Stimulated activated naive B cell treated with anti-CD40 and anti-IgM and Interleukin-4, amounts not matched to agents 10 μg/mL and 1 μg/mL and 100 μg/mL, for 72 hours (primary cell): ENCODE results near the gene HMGCL.
A peak's percentile ranks its signal among the peaks of the same experiment; 100 is the strongest.
"Not testable (repeated sequence)": the region's sequence is repeated elsewhere in the genome, so short reads cannot be mapped to it uniquely, and the experiment has no call there.

ENCODE experiments used
- ATAC-seq, 2 donors: fragments of 150-1000 bp; cut with Tn5 transposase; replicated peaks; 2 replicates each; pipeline ENCODE4 v1.10.0; 2021; ENCODE audit warnings: moderate library complexity in 1 of 2
- DNase-seq: peaks from one replicate; pipeline ENCODE4 v3.0.0; 2021
- H3K27ac Mint-ChIP-seq: one replicate; pipeline ENCODE4 v1.8.0; 2022; ENCODE audit warnings: mild to moderate bottlenecking, mixed read lengths
- H3K27me3 Mint-ChIP-seq, 2 donors: one replicate each; pipeline ENCODE4 v1.8.0; 2022; ENCODE audit warnings: mixed read lengths in 2 of 2
- H3K36me3 Mint-ChIP-seq, 2 donors: one replicate each; pipeline ENCODE4 v1.8.0; 2022; ENCODE audit warnings: mixed read lengths in 2 of 2, mild to moderate bottlenecking in 1 of 2
- H3K4me1 Mint-ChIP-seq, 2 donors: one replicate each; pipeline ENCODE4 v1.8.0; 2022; ENCODE audit warnings: mixed read lengths in 2 of 2, mild to moderate bottlenecking in 1 of 2
- H3K4me3 Mint-ChIP-seq, 2 donors: one replicate each; pipeline ENCODE4 v1.8.0; 2022; ENCODE audit warnings: mild to moderate bottlenecking in 2 of 2, mixed read lengths in 2 of 2, moderate library complexity in 1 of 2
- H3K9me3 Mint-ChIP-seq, 2 donors: one replicate each; pipeline ENCODE4 v1.8.0; 2022; ENCODE audit warnings: mixed read lengths in 2 of 2, mild to moderate bottlenecking in 1 of 2

Gene HMGCL

GRCh38 chr1:23825076-23825761 lies at the start of gene HMGCL:
HMGCL (minus strand) TSS chr1:23825429; CDS start chr1:23825415, 14 bp downstream.
- peak; percentile 80 for DNase-seq
- Mint-ChIP-seq H3K27ac (peak within 1 kb of the TSS; percentile 97), H3K9me3 (no peaks in the 10 kb centered on the region), H3K36me3 (peaks cover 4 to 5% of the 10 kb centered on the region in 2 donors), H3K4me3 (peak within 1 kb of the TSS; percentile 93 to 97), H3K4me1 (peaks cover 10 to 33% of the 10 kb centered on the region in 2 donors), H3K27me3 (no peaks in the 10 kb centered on the region)
- peak; percentile 96 to 98 for ATAC-seq

- ATAC-seq: no peak
- Mint-ChIP-seq H3K36me3 (peaks cover 28 to 51% of the 10 kb centered on the region in 2 donors), H3K9me3 (peaks cover 2 to 4% of the 10 kb centered on the region in 2 donors), H3K27ac (no peak overlapping the region), H3K4me3 (no peak overlapping the region), H3K4me1 (peaks cover 25 to 41% of the 10 kb centered on the region in 2 donors), H3K27me3 (no peaks in the 10 kb centered on the region)
- no peak for DNase-seq
Observed at GRCh38 chr1:23872421-23872820, 47.2 kb upstream of the HMGCL start.

- Mint-ChIP-seq H3K27me3 (no peaks in the 10 kb centered on the region), H3K9me3 (peaks cover 0 to 4% of the 10 kb centered on the region in 2 donors), H3K4me3 (peak overlapping the region; percentile 76 to 82), H3K4me1 (peaks cover 20 to 34% of the 10 kb centered on the region in 2 donors), H3K27ac (peak overlapping the region; percentile 53), H3K36me3 (peaks cover 13 to 31% of the 10 kb centered on the region in 2 donors)
- ATAC-seq (no peak), DNase-seq (no peak)
Observed at GRCh38 chr1:23869051-23869450, 43.8 kb upstream of the HMGCL start.

GRCh38 chr1:23868557-23869016 lies 43.4 kb upstream of the HMGCL start:
- Mint-ChIP-seq H3K9me3 (peaks cover 0 to 4% of the 10 kb centered on the region in 2 donors), H3K27ac (peak overlapping the region; percentile 75), H3K4me1 (peaks cover 20 to 29% of the 10 kb centered on the region in 2 donors), H3K4me3 (peak overlapping the region; percentile 76 to 82), H3K27me3 (no peaks in the 10 kb centered on the region), H3K36me3 (peaks cover 11 to 26% of the 10 kb centered on the region in 2 donors)
- no peak for DNase-seq
- peak in 1 of 2 donors; percentile 17 for ATAC-seq

GRCh38 chr1:23867895-23868556 lies 42.8 kb upstream of the HMGCL start, which contains the start of gene FUCA1:
FUCA1 (minus strand) TSS chr1:23868290; CDS start chr1:23868286, 4 bp downstream.
- DNase-seq: peak; percentile 89
- H3K27ac Mint-ChIP-seq: peak within 1 kb of the TSS; percentile 75
- H3K27me3 Mint-ChIP-seq: no peaks in the 10 kb centered on the region
- H3K36me3 Mint-ChIP-seq: peaks cover 11 to 23% of the 10 kb centered on the region in 2 donors
- H3K4me3 Mint-ChIP-seq: peak within 1 kb of the TSS; percentile 76 to 82
- peak; percentile 94 to 98 for ATAC-seq
- peaks cover 20 to 29% of the 10 kb centered on the region in 2 donors for H3K4me1 Mint-ChIP-seq
- peaks cover 0 to 4% of the 10 kb centered on the region in 2 donors for H3K9me3 Mint-ChIP-seq

GRCh38 chr1:23867542-23867894 lies 42.3 kb upstream of the HMGCL start:
- Mint-ChIP-seq H3K36me3 (peaks cover 11 to 23% of the 10 kb centered on the region in 2 donors), H3K9me3 (peaks cover 0 to 4% of the 10 kb centered on the region in 2 donors), H3K4me3 (peak overlapping the region; percentile 76 to 82), H3K27ac (peak overlapping the region; percentile 75), H3K27me3 (no peaks in the 10 kb centered on the region), H3K4me1 (peaks cover 20 to 29% of the 10 kb centered on the region in 2 donors)
- ATAC-seq (no peak), DNase-seq (no peak)

GRCh38 chr1:23865543-23865930 lies 40.3 kb upstream of the HMGCL start:
- Mint-ChIP-seq H3K4me3 (no peak overlapping the region), H3K27me3 (no peaks in the 10 kb centered on the region), H3K4me1 (peaks cover 20 to 29% of the 10 kb centered on the region in 2 donors), H3K27ac (no peak overlapping the region), H3K9me3 (peaks cover 0 to 4% of the 10 kb centered on the region in 2 donors), H3K36me3 (peaks cover 7 to 23% of the 10 kb centered on the region in 2 donors)
- DNase-seq (no peak), ATAC-seq (no peak)

- Mint-ChIP-seq H3K4me1 (peaks cover 20 to 29% of the 10 kb centered on the region in 2 donors), H3K27ac (no peak overlapping the region), H3K9me3 (peaks cover 0 to 4% of the 10 kb centered on the region in 2 donors), H3K27me3 (no peaks in the 10 kb centered on the region), H3K36me3 (peaks cover 7 to 25% of the 10 kb centered on the region in 2 donors), H3K4me3 (no peak overlapping the region)
- DNase-seq (no peak), ATAC-seq (no peak)
Observed at GRCh38 chr1:23864801-23865542, 39.7 kb upstream of the HMGCL start.

GRCh38 chr1:23862640-23863039 lies 37.4 kb upstream of the HMGCL start:
- no peaks in the 10 kb centered on the region for H3K27me3 Mint-ChIP-seq
- no peaks in the 10 kb centered on the region for H3K9me3 Mint-ChIP-seq
- DNase-seq (no peak), ATAC-seq (no peak)
- no peak overlapping the region for H3K4me3 Mint-ChIP-seq
- peaks cover 11 to 26% of the 10 kb centered on the region in 2 donors for H3K36me3 Mint-ChIP-seq
- H3K27ac Mint-ChIP-seq: no peak overlapping the region
- peaks cover 9 to 11% of the 10 kb centered on the region in 2 donors for H3K4me1 Mint-ChIP-seq

GRCh38 chr1:23854568-23854967 lies 29.3 kb upstream of the HMGCL start:
- no peaks in the 10 kb centered on the region for H3K27me3 Mint-ChIP-seq
- H3K9me3 Mint-ChIP-seq: no peaks in the 10 kb centered on the region
- no peak for DNase-seq
- no peaks in the 10 kb centered on the region for H3K4me1 Mint-ChIP-seq
- peak in 1 of 2 donors; percentile 34 for ATAC-seq
- peaks cover 13 to 25% of the 10 kb centered on the region in 2 donors for H3K36me3 Mint-ChIP-seq
- no peak overlapping the region for H3K4me3 Mint-ChIP-seq
- no peak overlapping the region for H3K27ac Mint-ChIP-seq

- not testable (repeated sequence) for H3K4me1 Mint-ChIP-seq, H3K27me3 Mint-ChIP-seq, H3K4me3 Mint-ChIP-seq, ATAC-seq, DNase-seq, H3K27ac Mint-ChIP-seq, H3K9me3 Mint-ChIP-seq
- H3K36me3 Mint-ChIP-seq: peaks cover 22 to 30% of the 10 kb centered on the region in 2 donors
Observed at GRCh38 chr1:23853124-23853523, 27.9 kb upstream of the HMGCL start.

GRCh38 chr1:23851406-23851805 lies 26.2 kb upstream of the HMGCL start:
- not testable (repeated sequence) for H3K27ac Mint-ChIP-seq, DNase-seq, H3K9me3 Mint-ChIP-seq, ATAC-seq, H3K27me3 Mint-ChIP-seq, H3K4me3 Mint-ChIP-seq, H3K4me1 Mint-ChIP-seq
- peaks cover 32 to 43% of the 10 kb centered on the region in 2 donors for H3K36me3 Mint-ChIP-seq

- Mint-ChIP-seq H3K4me1 (no peaks in the 10 kb centered on the region), H3K4me3 (no peak overlapping the region), H3K9me3 (peaks cover 0 to 2% of the 10 kb centered on the region in 2 donors), H3K27me3 (no peaks in the 10 kb centered on the region), H3K27ac (no peak overlapping the region), H3K36me3 (peaks cover 36 to 41% of the 10 kb centered on the region in 2 donors)
- ATAC-seq (no peak), DNase-seq (no peak)
Observed at GRCh38 chr1:23848673-23849616, 23.7 kb upstream of the HMGCL start.
